DLD1 (cell line): ENCODE measurements around the gene YIPF4.
"Not testable (repeated sequence)": the region's sequence is repeated elsewhere in the genome, so short reads cannot be mapped to it uniquely, and the experiment has no call there.

Experiments used
- in situ Hi-C: cut with HindIII; loops from 2 replicates; pipeline ENCODE4 v1.10.0; 2017; ENCODE audit warnings: low sequenced_read_pairs

YIPF4 gene

DNA sequence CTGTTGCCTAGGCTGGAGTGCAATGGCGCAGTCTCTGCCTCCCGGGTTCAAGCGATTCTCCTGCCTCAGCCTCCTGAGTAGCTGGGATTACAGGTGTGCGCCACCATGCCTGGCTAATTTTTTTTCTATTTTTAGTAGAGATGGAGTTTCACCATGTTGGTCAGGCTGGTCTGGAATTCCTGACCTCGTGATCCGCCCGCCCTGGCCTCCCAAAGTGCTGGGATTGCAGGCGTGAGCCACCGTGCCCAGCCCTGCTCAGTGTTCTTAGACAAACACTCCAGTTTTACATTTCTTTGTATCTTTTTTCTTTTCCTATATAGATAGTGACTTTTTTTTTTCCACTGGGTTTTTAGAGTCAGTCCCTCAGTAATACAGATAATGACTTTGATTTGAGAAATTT, 86.6 kb downstream of the YIPF4 start:
- in situ Hi-C loops = not testable (repeated sequence)

GRCh38 chr2:32365679-32366078, 88.0 kb downstream of the YIPF4 start:
- in situ Hi-C loops = not testable (repeated sequence)
